Measurements from ENCODE around the gene B3GNT5.

Gene B3GNT5

DNA sequence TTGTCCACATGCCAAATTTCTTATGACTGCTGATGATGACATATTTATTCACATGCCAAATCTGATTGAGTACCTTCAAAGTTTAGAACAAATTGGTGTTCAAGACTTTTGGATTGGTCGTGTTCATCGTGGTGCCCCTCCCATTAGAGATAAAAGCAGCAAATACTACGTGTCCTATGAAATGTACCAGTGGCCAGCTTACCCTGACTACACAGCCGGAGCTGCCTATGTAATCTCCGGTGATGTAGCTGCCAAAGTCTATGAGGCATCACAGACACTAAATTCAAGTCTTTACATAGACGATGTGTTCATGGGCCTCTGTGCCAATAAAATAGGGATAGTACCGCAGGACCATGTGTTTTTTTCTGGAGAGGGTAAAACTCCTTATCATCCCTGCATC is 17.3 kb downstream of the B3GNT5 start:
- TF ChIP-seq RAD21 (IDR thresholded peaks at IDR 0.05; ENCODE audit: low read depth) = no peak
- TF ChIP-seq, protein P1, sequence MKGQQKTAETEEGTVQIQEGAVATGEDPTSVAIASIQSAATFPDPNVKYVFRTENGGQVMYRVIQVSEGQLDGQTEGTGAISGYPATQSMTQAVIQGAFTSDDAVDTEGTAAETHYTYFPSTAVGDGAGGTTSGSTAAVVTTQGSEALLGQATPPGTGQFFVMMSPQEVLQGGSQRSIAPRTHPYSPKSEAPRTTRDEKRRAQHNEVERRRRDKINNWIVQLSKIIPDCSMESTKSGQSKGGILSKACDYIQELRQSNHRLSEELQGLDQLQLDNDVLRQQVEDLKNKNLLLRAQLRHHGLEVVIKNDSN (IDR thresholded peaks at IDR 0.05) = no peak
- no peak for TF ChIP-seq CEBPB (IDR thresholded peaks at IDR 0.05)
- TF ChIP-seq TEAD4 (IDR thresholded peaks at IDR 0.05) = no peak
- TF ChIP-seq, protein P2, sequence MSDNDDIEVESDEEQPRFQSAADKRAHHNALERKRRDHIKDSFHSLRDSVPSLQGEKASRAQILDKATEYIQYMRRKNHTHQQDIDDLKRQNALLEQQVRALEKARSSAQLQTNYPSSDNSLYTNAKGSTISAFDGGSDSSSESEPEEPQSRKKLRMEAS (IDR thresholded peaks at IDR 0.05) = no peak
- TF ChIP-seq NFIC (IDR thresholded peaks at IDR 0.05) = no peak
- no peak for TF ChIP-seq TAF1 (IDR thresholded peaks at IDR 0.05; ENCODE audit: low read depth)
- no peak for TF ChIP-seq CREB1 (IDR thresholded peaks at IDR 0.05; ENCODE audit: low read depth)
- TF ChIP-seq EGR1 (IDR thresholded peaks at IDR 0.05) = no peak
- TF ChIP-seq FOXM1 (IDR thresholded peaks at IDR 0.05; ENCODE audit: borderline replicate concordance, low read depth) = no peak
- no peak for TF ChIP-seq YY1 (IDR thresholded peaks at IDR 0.05; ENCODE audit: low read depth)
- TF ChIP-seq EP300 (IDR thresholded peaks at IDR 0.05; ENCODE audit: borderline replicate concordance) = no peak
- no peak for TF ChIP-seq ZBTB7A (IDR thresholded peaks at IDR 0.05; ENCODE audit: low read depth)
- TF ChIP-seq, protein P3, sequence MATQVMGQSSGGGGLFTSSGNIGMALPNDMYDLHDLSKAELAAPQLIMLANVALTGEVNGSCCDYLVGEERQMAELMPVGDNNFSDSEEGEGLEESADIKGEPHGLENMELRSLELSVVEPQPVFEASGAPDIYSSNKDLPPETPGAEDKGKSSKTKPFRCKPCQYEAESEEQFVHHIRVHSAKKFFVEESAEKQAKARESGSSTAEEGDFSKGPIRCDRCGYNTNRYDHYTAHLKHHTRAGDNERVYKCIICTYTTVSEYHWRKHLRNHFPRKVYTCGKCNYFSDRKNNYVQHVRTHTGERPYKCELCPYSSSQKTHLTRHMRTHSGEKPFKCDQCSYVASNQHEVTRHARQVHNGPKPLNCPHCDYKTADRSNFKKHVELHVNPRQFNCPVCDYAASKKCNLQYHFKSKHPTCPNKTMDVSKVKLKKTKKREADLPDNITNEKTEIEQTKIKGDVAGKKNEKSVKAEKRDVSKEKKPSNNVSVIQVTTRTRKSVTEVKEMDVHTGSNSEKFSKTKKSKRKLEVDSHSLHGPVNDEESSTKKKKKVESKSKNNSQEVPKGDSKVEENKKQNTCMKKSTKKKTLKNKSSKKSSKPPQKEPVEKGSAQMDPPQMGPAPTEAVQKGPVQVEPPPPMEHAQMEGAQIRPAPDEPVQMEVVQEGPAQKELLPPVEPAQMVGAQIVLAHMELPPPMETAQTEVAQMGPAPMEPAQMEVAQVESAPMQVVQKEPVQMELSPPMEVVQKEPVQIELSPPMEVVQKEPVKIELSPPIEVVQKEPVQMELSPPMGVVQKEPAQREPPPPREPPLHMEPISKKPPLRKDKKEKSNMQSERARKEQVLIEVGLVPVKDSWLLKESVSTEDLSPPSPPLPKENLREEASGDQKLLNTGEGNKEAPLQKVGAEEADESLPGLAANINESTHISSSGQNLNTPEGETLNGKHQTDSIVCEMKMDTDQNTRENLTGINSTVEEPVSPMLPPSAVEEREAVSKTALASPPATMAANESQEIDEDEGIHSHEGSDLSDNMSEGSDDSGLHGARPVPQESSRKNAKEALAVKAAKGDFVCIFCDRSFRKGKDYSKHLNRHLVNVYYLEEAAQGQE (IDR thresholded peaks at IDR 0.05; ENCODE audit: low read depth) = no peak
- no peak for TF ChIP-seq TCF12 (IDR thresholded peaks at IDR 0.05; ENCODE audit: low read depth)

DNA sequence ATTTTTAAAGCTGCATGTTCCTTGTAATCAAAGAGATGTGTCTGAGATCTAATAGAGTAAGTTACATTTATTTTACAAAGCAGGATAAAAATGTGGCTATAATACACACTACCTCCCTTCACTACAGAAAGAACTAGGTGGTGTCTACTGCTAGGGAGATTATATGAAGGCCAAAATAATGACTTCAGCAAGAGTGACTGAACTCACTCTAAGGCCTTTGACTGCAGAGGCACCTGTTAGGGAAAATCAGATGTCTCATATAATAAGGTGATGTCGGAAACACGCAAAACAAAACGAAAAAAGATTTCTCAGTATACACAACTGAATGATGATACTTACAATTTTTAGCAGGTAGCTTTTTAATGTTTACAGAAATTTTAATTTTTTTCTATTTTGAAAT is 19.1 kb downstream of the B3GNT5 start:
- TF ChIP-seq ZBTB7A (IDR thresholded peaks at IDR 0.05; ENCODE audit: low read depth) (no peak), EP300 (IDR thresholded peaks at IDR 0.05; ENCODE audit: borderline replicate concordance) (no peak), YY1 (IDR thresholded peaks at IDR 0.05; ENCODE audit: low read depth) (no peak), EGR1 (IDR thresholded peaks at IDR 0.05) (no peak), RAD21 (IDR thresholded peaks at IDR 0.05; ENCODE audit: low read depth) (no peak), TCF12 (IDR thresholded peaks at IDR 0.05; ENCODE audit: low read depth) (no peak), CEBPB (IDR thresholded peaks at IDR 0.05) (no peak), NFIC (IDR thresholded peaks at IDR 0.05) (no peak), TEAD4 (IDR thresholded peaks at IDR 0.05) (no peak), CREB1 (IDR thresholded peaks at IDR 0.05; ENCODE audit: low read depth) (no peak), TAF1 (IDR thresholded peaks at IDR 0.05; ENCODE audit: low read depth) (no peak)
- TF ChIP-seq, protein P1 (IDR thresholded peaks at IDR 0.05) = no peak
- TF ChIP-seq, protein P2 (IDR thresholded peaks at IDR 0.05) = no peak
- TF ChIP-seq, protein P3 (IDR thresholded peaks at IDR 0.05; ENCODE audit: low read depth) = no peak

DNA sequence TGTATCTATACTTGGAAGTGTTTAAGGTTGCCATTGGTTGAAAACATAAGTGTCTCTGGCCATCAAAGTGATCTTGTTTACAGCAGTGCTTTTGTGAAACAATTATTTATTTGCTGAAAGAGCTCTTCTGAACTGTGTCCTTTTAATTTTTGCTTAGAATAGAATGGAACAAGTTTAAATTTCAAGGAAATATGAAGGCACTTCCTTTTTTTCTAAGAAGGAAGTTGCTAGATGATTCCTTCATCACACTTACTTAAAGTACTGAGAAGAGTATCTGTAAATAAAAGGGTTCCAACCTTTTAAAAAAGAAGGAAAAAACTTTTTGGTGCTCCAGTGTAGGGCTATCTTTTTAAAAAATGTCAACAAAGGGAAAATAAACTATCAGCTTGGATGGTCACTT is 19.7 kb downstream of the B3GNT5 start:
- no peak for TF ChIP-seq CEBPB (IDR thresholded peaks at IDR 0.05)
- TF ChIP-seq TCF12 (IDR thresholded peaks at IDR 0.05; ENCODE audit: low read depth) = no peak

DNA sequence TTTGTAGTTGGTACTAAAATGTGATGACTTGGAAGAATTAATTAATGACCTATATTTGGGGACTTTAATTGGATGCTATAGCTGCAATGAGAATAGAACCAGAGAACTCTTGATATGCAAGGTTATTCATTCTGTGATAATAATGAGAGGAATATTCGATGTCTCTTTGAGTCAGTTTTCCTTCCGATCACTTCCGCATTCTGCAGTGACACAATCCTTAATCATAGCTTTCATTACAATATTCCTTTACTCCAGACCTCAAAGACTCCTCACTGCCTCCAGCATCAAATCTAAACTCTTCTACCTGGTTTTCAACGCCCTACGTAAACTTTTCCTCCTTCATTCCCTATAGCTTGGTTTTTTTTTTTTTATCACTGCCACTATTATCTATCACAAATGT is 21.6 kb downstream of the B3GNT5 start:
- TF ChIP-seq EP300 (IDR thresholded peaks at IDR 0.05; ENCODE audit: borderline replicate concordance) = no peak
- TF ChIP-seq TCF12 (IDR thresholded peaks at IDR 0.05; ENCODE audit: low read depth) = no peak
- TF ChIP-seq, protein P3 (IDR thresholded peaks at IDR 0.05; ENCODE audit: low read depth) = no peak
- no peak for TF ChIP-seq TAF1 (IDR thresholded peaks at IDR 0.05; ENCODE audit: low read depth)
- no peak for TF ChIP-seq CREB1 (IDR thresholded peaks at IDR 0.05; ENCODE audit: low read depth)
- TF ChIP-seq YY1 (IDR thresholded peaks at IDR 0.05; ENCODE audit: low read depth) = no peak
- TF ChIP-seq ZBTB7A (IDR thresholded peaks at IDR 0.05; ENCODE audit: low read depth) = no peak

DNA sequence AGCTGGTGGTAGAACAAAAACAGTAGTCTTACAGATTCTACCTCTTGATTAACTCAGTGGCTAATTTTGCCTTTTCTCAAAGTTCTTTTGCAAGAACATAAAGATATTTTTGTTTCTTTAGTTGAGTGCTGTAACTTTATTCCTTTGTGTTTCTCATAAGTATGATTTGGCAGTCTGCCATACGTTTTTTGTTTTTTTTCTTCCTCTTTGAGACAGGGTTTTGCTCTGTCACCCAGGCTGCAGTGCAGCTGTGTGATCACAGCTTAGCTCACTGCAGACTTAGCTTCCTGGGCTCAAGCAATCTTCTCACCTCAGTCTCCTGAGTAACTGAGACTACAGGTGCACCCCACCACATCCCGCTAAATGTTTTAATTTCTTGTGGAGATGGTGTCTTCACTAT is 22.4 kb downstream of the B3GNT5 start:
- peak; percentile 78 for TF ChIP-seq NFIC (IDR thresholded peaks at IDR 0.05)
- TF ChIP-seq, protein P3 (IDR thresholded peaks at IDR 0.05; ENCODE audit: low read depth) = no peak

Data from Ishikawa (cell line).